ENCODE data around the gene OGDH.

DNA sequence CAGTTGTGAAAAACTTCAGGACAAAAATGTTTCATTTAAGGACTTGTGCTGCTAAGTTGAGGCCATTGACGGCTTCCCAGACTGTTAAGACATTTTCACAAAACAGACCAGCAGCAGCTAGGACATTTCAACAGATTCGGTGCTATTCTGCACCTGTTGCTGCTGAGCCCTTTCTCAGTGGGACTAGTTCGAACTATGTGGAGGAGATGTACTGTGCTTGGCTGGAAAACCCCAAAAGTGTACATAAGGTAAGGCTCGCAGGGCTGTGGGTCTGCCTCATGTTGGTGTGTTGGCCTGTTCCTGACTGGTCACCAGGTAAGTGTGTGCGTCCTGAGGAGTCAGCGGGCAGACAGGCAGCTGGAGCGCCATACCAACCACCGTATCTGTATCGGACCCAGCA is 17.9 kb downstream of the OGDH start:
- TF ChIP-seq POLR2AphosphoS5 (IDR thresholded peaks at IDR 0.05; ENCODE audit: low read depth) (no peak), CTCF (conservative IDR thresholded peaks at IDR 0.05; ENCODE audit: low read depth in 2 of 2) (no peak), REST (IDR thresholded peaks at IDR 0.05; ENCODE audit: unreplicated experiment) (no peak), CREB1 (CRISPR knock-in tag; IDR thresholded peaks at IDR 0.05; ENCODE audit: low read depth) (no peak), EZH2phosphoT487 (IDR thresholded peaks at IDR 0.05; ENCODE audit: unreplicated experiment) (no peak), EZH2 (IDR thresholded peaks at IDR 0.05; ENCODE audit: low read depth, unreplicated experiment) (no peak), NANOG (IDR thresholded peaks at IDR 0.05; ENCODE audit: borderline replicate concordance) (no peak), STAT1 (IDR thresholded peaks at IDR 0.05; ENCODE audit: unreplicated experiment) (no peak), ZNF114 (CRISPR knock-in tag; IDR thresholded peaks at IDR 0.05) (no peak), JUNB (IDR thresholded peaks at IDR 0.05; ENCODE audit: unreplicated experiment) (no peak), ZNF331 (CRISPR knock-in tag; IDR thresholded peaks at IDR 0.05; ENCODE audit: low read depth) (no peak)
- TF ChIP-seq, protein P1, sequence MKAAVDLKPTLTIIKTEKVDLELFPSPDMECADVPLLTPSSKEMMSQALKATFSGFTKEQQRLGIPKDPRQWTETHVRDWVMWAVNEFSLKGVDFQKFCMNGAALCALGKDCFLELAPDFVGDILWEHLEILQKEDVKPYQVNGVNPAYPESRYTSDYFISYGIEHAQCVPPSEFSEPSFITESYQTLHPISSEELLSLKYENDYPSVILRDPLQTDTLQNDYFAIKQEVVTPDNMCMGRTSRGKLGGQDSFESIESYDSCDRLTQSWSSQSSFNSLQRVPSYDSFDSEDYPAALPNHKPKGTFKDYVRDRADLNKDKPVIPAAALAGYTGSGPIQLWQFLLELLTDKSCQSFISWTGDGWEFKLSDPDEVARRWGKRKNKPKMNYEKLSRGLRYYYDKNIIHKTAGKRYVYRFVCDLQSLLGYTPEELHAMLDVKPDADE (IDR thresholded peaks at IDR 0.05), result no peak
- TF ChIP-seq, protein P2, sequence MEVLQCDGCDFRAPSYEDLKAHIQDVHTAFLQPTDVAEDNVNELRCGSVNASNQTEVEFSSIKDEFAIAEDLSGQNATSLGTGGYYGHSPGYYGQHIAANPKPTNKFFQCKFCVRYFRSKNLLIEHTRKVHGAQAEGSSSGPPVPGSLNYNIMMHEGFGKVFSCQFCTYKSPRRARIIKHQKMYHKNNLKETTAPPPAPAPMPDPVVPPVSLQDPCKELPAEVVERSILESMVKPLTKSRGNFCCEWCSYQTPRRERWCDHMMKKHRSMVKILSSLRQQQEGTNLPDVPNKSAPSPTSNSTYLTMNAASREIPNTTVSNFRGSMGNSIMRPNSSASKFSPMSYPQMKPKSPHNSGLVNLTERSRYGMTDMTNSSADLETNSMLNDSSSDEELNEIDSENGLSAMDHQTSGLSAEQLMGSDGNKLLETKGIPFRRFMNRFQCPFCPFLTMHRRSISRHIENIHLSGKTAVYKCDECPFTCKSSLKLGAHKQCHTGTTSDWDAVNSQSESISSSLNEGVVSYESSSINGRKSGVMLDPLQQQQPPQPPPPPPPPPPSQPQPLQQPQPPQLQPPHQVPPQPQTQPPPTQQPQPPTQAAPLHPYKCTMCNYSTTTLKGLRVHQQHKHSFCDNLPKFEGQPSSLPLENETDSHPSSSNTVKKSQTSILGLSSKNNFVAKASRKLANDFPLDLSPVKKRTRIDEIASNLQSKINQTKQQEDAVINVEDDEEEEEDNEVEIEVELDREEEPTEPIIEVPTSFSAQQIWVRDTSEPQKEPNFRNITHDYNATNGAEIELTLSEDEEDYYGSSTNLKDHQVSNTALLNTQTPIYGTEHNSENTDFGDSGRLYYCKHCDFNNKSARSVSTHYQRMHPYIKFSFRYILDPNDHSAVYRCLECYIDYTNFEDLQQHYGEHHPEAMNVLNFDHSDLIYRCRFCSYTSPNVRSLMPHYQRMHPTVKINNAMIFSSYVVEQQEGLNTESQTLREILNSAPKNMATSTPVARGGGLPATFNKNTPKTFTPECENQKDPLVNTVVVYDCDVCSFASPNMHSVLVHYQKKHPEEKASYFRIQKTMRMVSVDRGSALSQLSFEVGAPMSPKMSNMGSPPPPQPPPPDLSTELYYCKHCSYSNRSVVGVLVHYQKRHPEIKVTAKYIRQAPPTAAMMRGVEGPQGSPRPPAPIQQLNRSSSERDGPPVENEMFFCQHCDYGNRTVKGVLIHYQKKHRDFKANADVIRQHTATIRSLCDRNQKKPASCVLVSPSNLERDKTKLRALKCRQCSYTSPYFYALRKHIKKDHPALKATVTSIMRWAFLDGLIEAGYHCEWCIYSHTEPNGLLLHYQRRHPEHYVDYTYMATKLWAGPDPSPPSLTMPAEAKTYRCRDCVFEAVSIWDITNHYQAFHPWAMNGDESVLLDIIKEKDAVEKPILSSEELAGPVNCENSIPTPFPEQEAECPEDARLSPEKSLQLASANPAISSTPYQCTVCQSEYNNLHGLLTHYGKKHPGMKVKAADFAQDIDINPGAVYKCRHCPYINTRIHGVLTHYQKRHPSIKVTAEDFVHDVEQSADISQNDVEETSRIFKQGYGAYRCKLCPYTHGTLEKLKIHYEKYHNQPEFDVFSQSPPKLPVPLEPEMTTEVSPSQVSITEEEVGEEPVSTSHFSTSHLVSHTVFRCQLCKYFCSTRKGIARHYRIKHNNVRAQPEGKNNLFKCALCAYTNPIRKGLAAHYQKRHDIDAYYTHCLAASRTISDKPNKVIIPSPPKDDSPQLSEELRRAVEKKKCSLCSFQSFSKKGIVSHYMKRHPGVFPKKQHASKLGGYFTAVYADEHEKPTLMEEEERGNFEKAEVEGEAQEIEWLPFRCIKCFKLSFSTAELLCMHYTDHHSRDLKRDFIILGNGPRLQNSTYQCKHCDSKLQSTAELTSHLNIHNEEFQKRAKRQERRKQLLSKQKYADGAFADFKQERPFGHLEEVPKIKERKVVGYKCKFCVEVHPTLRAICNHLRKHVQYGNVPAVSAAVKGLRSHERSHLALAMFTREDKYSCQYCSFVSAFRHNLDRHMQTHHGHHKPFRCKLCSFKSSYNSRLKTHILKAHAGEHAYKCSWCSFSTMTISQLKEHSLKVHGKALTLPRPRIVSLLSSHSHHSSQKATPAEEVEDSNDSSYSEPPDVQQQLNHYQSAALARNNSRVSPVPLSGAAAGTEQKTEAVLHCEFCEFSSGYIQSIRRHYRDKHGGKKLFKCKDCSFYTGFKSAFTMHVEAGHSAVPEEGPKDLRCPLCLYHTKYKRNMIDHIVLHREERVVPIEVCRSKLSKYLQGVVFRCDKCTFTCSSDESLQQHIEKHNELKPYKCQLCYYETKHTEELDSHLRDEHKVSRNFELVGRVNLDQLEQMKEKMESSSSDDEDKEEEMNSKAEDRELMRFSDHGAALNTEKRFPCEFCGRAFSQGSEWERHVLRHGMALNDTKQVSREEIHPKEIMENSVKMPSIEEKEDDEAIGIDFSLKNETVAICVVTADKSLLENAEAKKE (CRISPR knock-in tag; IDR thresholded peaks at IDR 0.05), result no peak

Measured in GM23338 (cell line).